IPS-20b (cell line): ENCODE data around the gene ROR1.
A peak's percentile ranks its signal among the peaks of the same experiment; 100 is the strongest.

Experiments
- H3K27ac ChIP-seq: one replicate; pipeline ENCODE4 v1.5.1; 2013; ENCODE audit warnings: low read length
- H3K27me3 ChIP-seq: 2 replicates; pipeline ENCODE4 v1.6.1; 2013; ENCODE audit warnings: mild to moderate bottlenecking, low read length, inconsistent platforms; ENCODE audit not compliant: insufficient read depth
- H3K36me3 ChIP-seq: 2 replicates; pipeline ENCODE4 v1.6.1; 2013; ENCODE audit warnings: low read depth, mild to moderate bottlenecking, inconsistent platforms, low read length, moderate library complexity; ENCODE audit not compliant: insufficient read depth
- H3K4me1 ChIP-seq: 2 replicates; pipeline ENCODE4 v1.6.1; 2013; ENCODE audit warnings: mild to moderate bottlenecking, control low read depth, inconsistent platforms, low read length, moderate library complexity; ENCODE audit not compliant: insufficient read depth
- H3K4me3 ChIP-seq: 2 replicates; pipeline ENCODE4 v1.5.1; 2013; ENCODE audit warnings: mild to moderate bottlenecking, low read length, inconsistent platforms
- H3K9ac ChIP-seq: 2 replicates; pipeline ENCODE4 v1.6.1; 2013; ENCODE audit warnings: low read depth, mild to moderate bottlenecking, inconsistent platforms, low read length, moderate library complexity
- H3K9me3 ChIP-seq: 2 replicates; pipeline ENCODE4 v1.6.1; 2013; ENCODE audit warnings: mild to moderate bottlenecking, low read depth, low read length, inconsistent platforms; ENCODE audit not compliant: insufficient read depth

ROR1 gene

DNA sequence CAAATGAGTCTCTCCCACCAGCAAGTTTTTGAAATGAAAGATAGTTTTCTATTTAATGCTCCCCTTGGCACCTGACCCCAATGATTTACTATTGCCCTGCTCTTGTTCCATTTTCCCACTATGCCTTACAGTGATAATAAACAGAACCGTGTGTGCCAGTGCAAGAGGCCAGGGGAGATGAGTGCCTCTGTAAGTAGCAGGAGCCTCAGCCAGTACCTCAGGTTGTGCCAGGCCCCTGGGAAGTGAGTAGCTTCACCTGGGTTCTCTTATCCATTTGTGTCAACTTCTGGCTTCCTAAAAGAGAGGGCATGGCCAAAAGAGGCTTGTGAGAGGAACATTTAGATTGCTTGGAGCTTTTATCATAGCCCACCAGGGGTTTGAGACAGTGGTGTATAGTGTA is 3.4 kb upstream of the ROR1 start:
- H3K27ac ChIP-seq, result no peak overlapping the region
- H3K9me3 ChIP-seq, result no peaks in the 10 kb centered on the region
- H3K4me3 ChIP-seq, result no peak overlapping the region
- no peaks in the 10 kb centered on the region for H3K36me3 ChIP-seq
- H3K4me1 ChIP-seq, result peaks cover 18% of the 10 kb centered on the region
- no peak overlapping the region for H3K9ac ChIP-seq
- H3K27me3 ChIP-seq, result no peaks in the 10 kb centered on the region

- H3K27ac ChIP-seq, result no peak overlapping the region
- H3K36me3 ChIP-seq, result no peaks in the 10 kb centered on the region
- H3K9ac ChIP-seq, result no peak overlapping the region; the same call in 1 of the 2 replicates
- no peaks in the 10 kb centered on the region for H3K27me3 ChIP-seq
- H3K4me1 ChIP-seq, result peaks cover 31% of the 10 kb centered on the region
- H3K4me3 ChIP-seq, result no peak overlapping the region; the same call in 1 of the 2 replicates
- no peaks in the 10 kb centered on the region for H3K9me3 ChIP-seq
Observed at GRCh38 chr1:63772201-63772600, 1.6 kb upstream of the ROR1 start.

DNA sequence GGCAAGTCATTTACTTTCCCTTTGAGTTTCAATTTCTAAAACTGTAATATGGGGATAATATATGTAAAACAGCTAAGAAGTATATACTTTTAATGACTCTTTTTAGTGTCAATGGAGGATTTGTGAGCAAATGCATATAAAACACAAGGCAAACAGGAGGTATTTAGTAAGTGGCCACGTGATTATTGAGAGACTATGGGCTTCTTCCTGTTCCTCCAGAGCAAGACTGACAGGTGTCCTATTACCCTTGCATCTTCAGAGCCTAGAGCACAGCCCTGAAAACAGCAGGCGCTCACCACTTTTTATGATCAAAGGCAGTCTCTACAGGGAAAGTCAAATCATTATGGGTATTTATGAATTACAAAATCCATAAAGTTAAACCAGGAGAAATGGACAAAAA is 941 bp upstream of the ROR1 start:
- Histone ChIP-seq H3K4me1 (peaks cover 37% of the 10 kb centered on the region), H3K9me3 (no peaks in the 10 kb centered on the region), H3K9ac (no peak overlapping the region; the same call in 1 of the 2 replicates), H3K27ac (no peak overlapping the region), H3K27me3 (no peaks in the 10 kb centered on the region), H3K4me3 (peak overlapping the region; percentile 79), H3K36me3 (no peaks in the 10 kb centered on the region; the same call in 1 of the 2 replicates)

DNA sequence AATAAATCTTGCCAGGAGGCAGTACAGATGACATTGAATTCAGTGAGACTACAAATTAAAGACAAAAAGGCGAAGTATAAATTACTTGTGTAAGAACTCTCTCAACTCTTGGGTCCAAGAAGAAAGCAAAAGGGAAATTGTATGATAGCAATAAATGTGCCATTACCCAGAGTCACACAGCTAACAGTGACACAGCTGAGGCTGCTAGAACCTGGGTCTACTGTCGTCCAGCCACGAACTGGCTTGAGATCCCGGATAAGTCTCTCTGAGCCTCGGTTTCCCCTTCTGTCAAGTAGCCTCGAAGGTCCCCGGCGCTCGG is 362 bp upstream of the ROR1 start:
- H3K9ac ChIP-seq, result peak overlapping the region; percentile 80; the same call in 1 of the 2 replicates

DNA sequence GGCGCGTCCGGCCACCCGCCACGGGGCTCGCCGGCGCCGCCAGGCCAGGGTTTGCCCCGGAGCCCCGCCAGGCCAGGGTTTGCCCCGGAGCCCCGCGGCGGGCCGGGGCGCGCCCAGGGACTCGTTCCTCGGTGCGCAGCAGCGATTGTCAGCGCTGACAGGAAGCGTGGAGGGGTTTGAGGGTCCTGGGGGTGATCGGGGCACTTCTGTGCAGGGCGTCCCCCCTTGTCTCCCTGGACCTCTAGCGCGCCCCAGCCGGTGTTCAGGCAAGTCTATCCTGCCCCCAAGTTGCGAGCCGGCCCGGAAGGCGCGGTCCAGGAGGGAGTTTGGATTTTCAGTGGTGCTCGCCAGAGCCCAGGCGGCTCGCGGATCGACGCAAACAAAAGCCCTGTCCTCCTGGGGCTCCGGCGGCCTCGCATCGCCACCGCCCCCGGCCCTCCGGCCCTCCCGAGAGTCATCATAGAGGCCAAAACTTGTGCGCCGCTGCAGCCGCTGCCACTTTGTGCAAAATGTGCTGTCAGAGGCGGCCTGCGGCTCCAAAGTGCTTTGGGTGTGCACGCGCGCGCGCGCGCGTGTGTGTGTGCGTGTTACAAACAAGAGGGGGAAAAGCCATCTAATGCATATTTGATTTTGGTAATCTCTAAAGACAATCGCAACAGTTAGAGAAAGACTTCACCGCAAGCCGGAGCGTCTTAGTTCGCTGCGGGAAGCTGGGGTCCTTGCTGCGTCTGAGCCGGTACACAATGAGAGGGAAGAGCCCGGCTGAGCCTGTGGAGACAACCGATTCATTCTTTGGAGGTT is 1.0 kb downstream of the ROR1 start:
- no peaks in the 10 kb centered on the region for H3K9me3 ChIP-seq
- H3K27ac ChIP-seq, result no peak overlapping the region
- peaks cover 57% of the 10 kb centered on the region for H3K4me1 ChIP-seq
- peak overlapping the region; percentile 84 for H3K9ac ChIP-seq
- H3K36me3 ChIP-seq, result peaks cover 8% of the 10 kb centered on the region; the same call in 1 of the 2 replicates
- H3K4me3 ChIP-seq, result peak overlapping the region; percentile 93
- H3K27me3 ChIP-seq, result no peaks in the 10 kb centered on the region

More for the DNA sequence above, 362 bp upstream of the ROR1 start:
- Histone ChIP-seq H3K9me3 (no peaks in the 10 kb centered on the region), H3K36me3 (peaks cover 6% of the 10 kb centered on the region; the same call in 1 of the 2 replicates), H3K27me3 (no peaks in the 10 kb centered on the region), H3K27ac (no peak overlapping the region), H3K4me3 (peak overlapping the region; percentile 79), H3K4me1 (peaks cover 43% of the 10 kb centered on the region)

DNA sequence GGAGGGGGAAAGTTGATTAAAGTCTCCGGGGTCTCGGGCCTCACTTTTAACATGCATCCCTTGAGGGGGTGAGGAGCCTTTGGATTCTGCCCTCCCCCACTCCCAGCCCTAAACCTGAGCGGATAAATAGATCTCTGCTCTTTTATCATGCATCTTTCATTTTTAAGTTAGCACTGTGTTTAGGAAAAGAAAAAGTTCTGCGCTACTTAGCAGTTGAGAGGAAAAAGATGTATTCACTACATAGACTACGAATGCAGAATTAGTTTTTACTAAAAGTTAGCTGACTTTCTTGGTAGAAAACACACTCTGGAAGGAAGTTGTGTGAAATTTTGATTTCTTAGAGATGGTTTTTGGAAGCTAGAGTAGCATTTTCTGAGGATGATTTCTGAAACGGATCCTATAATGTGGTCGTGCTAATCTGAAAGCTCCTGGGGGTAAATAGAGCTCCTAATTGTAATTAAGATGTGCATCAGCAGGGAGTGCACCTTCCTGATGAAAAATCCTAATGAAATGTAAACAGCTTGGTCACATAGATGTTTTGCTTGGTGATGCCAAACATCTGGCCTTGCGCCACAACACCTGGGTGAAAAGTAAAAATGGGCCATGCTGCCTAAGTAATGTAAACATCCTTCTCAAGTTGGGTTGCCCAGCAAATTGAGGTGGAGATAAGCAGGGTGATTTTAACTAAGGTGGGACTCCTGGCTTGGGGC is 1.8 kb downstream of the ROR1 start:
- H3K27me3 ChIP-seq, result no peaks in the 10 kb centered on the region
- H3K9me3 ChIP-seq, result no peaks in the 10 kb centered on the region
- H3K36me3 ChIP-seq, result peaks cover 8% of the 10 kb centered on the region; the same call in 1 of the 2 replicates
- peak overlapping the region; percentile 84 for H3K9ac ChIP-seq
- H3K4me1 ChIP-seq, result peaks cover 64% of the 10 kb centered on the region
- peak overlapping the region; percentile 93 for H3K4me3 ChIP-seq
- H3K27ac ChIP-seq, result peak overlapping the region; percentile 56

GRCh38 chr1:63777286-63777685 is 3.5 kb downstream of the ROR1 start:
- Histone ChIP-seq H3K27me3 (no peaks in the 10 kb centered on the region), H3K9ac (peak overlapping the region; percentile 84; the same call in 1 of the 2 replicates), H3K4me1 (peaks cover 76% of the 10 kb centered on the region), H3K9me3 (no peaks in the 10 kb centered on the region), H3K4me3 (peak overlapping the region; percentile 93), H3K36me3 (peaks cover 8% of the 10 kb centered on the region; the same call in 1 of the 2 replicates), H3K27ac (no peak overlapping the region)

GRCh38 chr1:63777965-63778880 is 4.4 kb downstream of the ROR1 start:
- Histone ChIP-seq H3K4me3 (peak overlapping the region; percentile 93; the same call in 1 of the 2 replicates), H3K4me1 (peaks cover 75% of the 10 kb centered on the region)

GRCh38 chr1:63779338-63780211 is 5.8 kb downstream of the ROR1 start:
- H3K9ac ChIP-seq, result peak overlapping the region; percentile 28; the same call in 1 of the 2 replicates
- H3K27ac ChIP-seq, result no peak overlapping the region

More at GRCh38 chr1:63777965-63778880, 4.4 kb downstream of the ROR1 start:
- H3K27ac ChIP-seq, result no peak overlapping the region
- peak overlapping the region; percentile 84; the same call in 1 of the 2 replicates for H3K9ac ChIP-seq
- H3K27me3 ChIP-seq, result no peaks in the 10 kb centered on the region
- H3K9me3 ChIP-seq, result no peaks in the 10 kb centered on the region
- H3K36me3 ChIP-seq, result peaks cover 8% of the 10 kb centered on the region; the same call in 1 of the 2 replicates

GRCh38 chr1:63780565-63780964 is 6.7 kb downstream of the ROR1 start:
- Histone ChIP-seq H3K4me3 (peak overlapping the region; percentile 59; the same call in 1 of the 2 replicates), H3K9ac (peak overlapping the region; percentile 28; the same call in 1 of the 2 replicates), H3K27ac (peak overlapping the region; percentile 15), H3K9me3 (no peaks in the 10 kb centered on the region), H3K4me1 (peaks cover 91% of the 10 kb centered on the region), H3K27me3 (no peaks in the 10 kb centered on the region), H3K36me3 (peaks cover 8% of the 10 kb centered on the region; the same call in 1 of the 2 replicates)

More at GRCh38 chr1:63779338-63780211, 5.8 kb downstream of the ROR1 start:
- H3K36me3 ChIP-seq, result peaks cover 8% of the 10 kb centered on the region; the same call in 1 of the 2 replicates
- no peaks in the 10 kb centered on the region for H3K27me3 ChIP-seq
- no peaks in the 10 kb centered on the region for H3K9me3 ChIP-seq
- peak overlapping the region; percentile 93; the same call in 1 of the 2 replicates for H3K4me3 ChIP-seq
- H3K4me1 ChIP-seq, result peaks cover 85% of the 10 kb centered on the region
